Neural progenitor cell (in vitro differentiated cells): Measurements from ENCODE around the gene PKP2. TPM values are rescaled to one million over a fixed set of nuclear protein-coding genes. Genes with fewer than 3 reads are reported as not detected.

Experiments
- DNase-seq: peaks from one replicate; pipeline ENCODE4 v3.0.0-alpha.2; 2016; ENCODE audit warnings: low spot score
- H2AFZ ChIP-seq: fragments of 200-600 bp; sonication (generic); replicated peaks from 2 replicates; pipeline ENCODE4 v1.6.1; 2016; ENCODE audit warnings: antibody characterized with exemption
- H3F3A ChIP-seq: fragments of 200-600 bp; sonication (generic); 2 replicates; pipeline ENCODE4 v1.6.1; 2016; ENCODE audit warnings: antibody characterized with exemption, low read depth
- H3K27ac ChIP-seq: fragments of 200-600 bp; sonication (generic); 2 replicates; pipeline ENCODE4 v1.5.1; 2016; ENCODE audit warnings: mild to moderate bottlenecking
- H3K27me3 ChIP-seq: fragments of 200-600 bp; sonication (generic); 2 replicates; pipeline ENCODE4 v1.6.1; 2016; ENCODE audit warnings: mild to moderate bottlenecking, moderate library complexity
- H3K36me3 ChIP-seq: fragments of 200-600 bp; sonication (generic); 2 replicates; pipeline ENCODE4 v1.5.1; 2016
- H3K4me1 ChIP-seq: fragments of 200-600 bp; sonication (generic); 2 replicates; pipeline ENCODE4 v1.6.1; 2016; ENCODE audit warnings: mixed run types
- H3K4me2 ChIP-seq: fragments of 200-600 bp; sonication (generic); 2 replicates; pipeline ENCODE4 v1.6.1; 2016
- H3K4me3 ChIP-seq: fragments of 200-600 bp; sonication (generic); 2 replicates; pipeline ENCODE4 v1.5.1; 2016
- H3K79me2 ChIP-seq: fragments of 200-600 bp; sonication (generic); 2 replicates; pipeline ENCODE4 v1.6.1; 2016; ENCODE audit warnings: low read depth
- H3K9ac ChIP-seq: fragments of 200-600 bp; sonication (generic); 2 replicates; pipeline ENCODE4 v1.6.1; 2016
- H3K9me3 ChIP-seq: fragments of 200-600 bp; sonication (generic); 2 replicates; pipeline ENCODE4 v1.5.1; 2016; ENCODE audit warnings: low read depth
- H4K20me1 ChIP-seq: fragments of 200-600 bp; sonication (generic); 2 replicates; pipeline ENCODE4 v1.6.1; 2016; ENCODE audit warnings: low read depth
- H3K27ac Mint-ChIP-seq: 3 replicates; pipeline ENCODE4 v1.8.0; 2021; ENCODE audit warnings: mixed read lengths
- H3K27me3 Mint-ChIP-seq: 2 replicates; pipeline ENCODE4 v1.8.0; 2022; ENCODE audit warnings: low read depth, mild to moderate bottlenecking, inconsistent platforms, moderate library complexity, mixed read lengths; ENCODE audit not compliant: insufficient read depth
- H3K36me3 Mint-ChIP-seq: 3 replicates; pipeline ENCODE4 v1.8.0; 2021; ENCODE audit warnings: mixed read lengths
- H3K4me1 Mint-ChIP-seq: 3 replicates; pipeline ENCODE4 v1.8.0; 2021; ENCODE audit warnings: mixed read lengths
- H3K4me3 Mint-ChIP-seq: 3 replicates; pipeline ENCODE4 v1.8.0; 2021; ENCODE audit warnings: mild to moderate bottlenecking, moderate library complexity, mixed read lengths
- H3K9me3 Mint-ChIP-seq: 3 replicates; pipeline ENCODE4 v1.8.0; 2020; ENCODE audit warnings: mixed read lengths
- CTCF ChIP-seq: fragments of 200-600 bp; sonication (generic); IDR thresholded peaks from 2 replicates; pipeline ENCODE4 v1.5.1; 2017; ENCODE audit warnings: antibody characterized with exemption, mild to moderate bottlenecking
- EZH2 ChIP-seq: fragments of 200-600 bp; sonication (generic); IDR thresholded peaks from 2 replicates; pipeline ENCODE4 v1.6.1; 2017; ENCODE audit warnings: antibody characterized with exemption, mild to moderate bottlenecking, moderate library complexity
- EZH2phosphoT487 ChIP-seq: fragments of 200-600 bp; sonication (generic); IDR thresholded peaks from 2 replicates; pipeline ENCODE4 v1.6.1; 2017; ENCODE audit warnings: antibody characterized with exemption
- total RNA-seq: library from RNA; depleted of rRNA; stranded (reverse); fragments of >200 nt; gene quantifications from 2 replicates; pipeline ENCODE4 v1.2.3, GENCODE V29; 2015; ENCODE audit warnings: low replicate concordance

PKP2 gene
- total RNA-seq, 1 donor from 2014 or later: 10.6 TPM

GRCh38 chr12:32754111-32754510 lies 142.5 kb downstream of the PKP2 start:
- H3K36me3 Mint-ChIP-seq: peaks cover 17% of the 10 kb centered on the region
- H3K4me2 ChIP-seq: peak overlapping the region; percentile 96
- peaks cover 30% of the 10 kb centered on the region for H3K79me2 ChIP-seq
- H3K4me1 Mint-ChIP-seq: peaks cover 17% of the 10 kb centered on the region
- no peak overlapping the region for H3K9ac ChIP-seq
- H3K4me3 ChIP-seq: peak overlapping the region; percentile 91
- no peaks in the 10 kb centered on the region for H3K9me3 ChIP-seq
- H4K20me1 ChIP-seq: peaks cover 3% of the 10 kb centered on the region
- H2AFZ ChIP-seq: no peak overlapping the region
- peak overlapping the region; percentile 83 for H3K4me3 Mint-ChIP-seq
- no peaks in the 10 kb centered on the region for H3K27me3 ChIP-seq
- peaks cover 17% of the 10 kb centered on the region for H3K4me1 ChIP-seq
- TF ChIP-seq EZH2: no peak
- no peak for TF ChIP-seq EZH2phosphoT487
- no peak for TF ChIP-seq CTCF
- H3K27ac ChIP-seq: no peak overlapping the region
- peak overlapping the region; percentile 50 for H3K27ac Mint-ChIP-seq
- DNase-seq: no peak
- H3K27me3 Mint-ChIP-seq: peaks cover 2% of the 10 kb centered on the region
- H3K9me3 Mint-ChIP-seq: no peaks in the 10 kb centered on the region
- peaks cover 25% of the 10 kb centered on the region for H3F3A ChIP-seq
- H3K36me3 ChIP-seq: peaks cover 16% of the 10 kb centered on the region

- Histone ChIP-seq H4K20me1 (peaks cover 3% of the 10 kb centered on the region), H3K36me3 (peaks cover 16% of the 10 kb centered on the region), H2AFZ (no peak overlapping the region), H3F3A (peaks cover 29% of the 10 kb centered on the region), H3K4me1 (peaks cover 17% of the 10 kb centered on the region), H3K79me2 (peaks cover 30% of the 10 kb centered on the region), H3K9me3 (no peaks in the 10 kb centered on the region), H3K27ac (no peak overlapping the region), H3K27me3 (no peaks in the 10 kb centered on the region), H3K4me3 (peak overlapping the region; percentile 91), H3K9ac (no peak overlapping the region), H3K4me2 (peak overlapping the region; percentile 96)
- Mint-ChIP-seq H3K4me3 (peak overlapping the region; percentile 83), H3K36me3 (peaks cover 17% of the 10 kb centered on the region), H3K27me3 (peaks cover 2% of the 10 kb centered on the region), H3K9me3 (no peaks in the 10 kb centered on the region), H3K4me1 (peaks cover 17% of the 10 kb centered on the region), H3K27ac (no peak overlapping the region)
- DNase-seq: no peak
- TF ChIP-seq CTCF (no peak), EZH2phosphoT487 (no peak), EZH2 (no peak)
Observed at GRCh38 chr12:32753605-32754004, 143.0 kb downstream of the PKP2 start.

- H3K36me3 ChIP-seq: peaks cover 36% of the 10 kb centered on the region
- H3K36me3 Mint-ChIP-seq: peaks cover 26% of the 10 kb centered on the region
Observed at GRCh38 chr12:32743264-32743663, 153.3 kb downstream of the PKP2 start.

More at GRCh38 chr12:32743264-32743663, 153.3 kb downstream of the PKP2 start:
- Mint-ChIP-seq H3K27me3 (no peaks in the 10 kb centered on the region), H3K27ac (no peak overlapping the region), H3K9me3 (no peaks in the 10 kb centered on the region), H3K4me1 (no peaks in the 10 kb centered on the region), H3K4me3 (no peak overlapping the region)
- Histone ChIP-seq H3K9me3 (no peaks in the 10 kb centered on the region), H3K27ac (no peak overlapping the region), H3K4me1 (peaks cover 6% of the 10 kb centered on the region), H2AFZ (no peak overlapping the region), H3F3A (peaks cover 21% of the 10 kb centered on the region), H3K27me3 (no peaks in the 10 kb centered on the region), H3K79me2 (no peaks in the 10 kb centered on the region), H3K9ac (no peak overlapping the region), H3K4me2 (no peak overlapping the region), H4K20me1 (peaks cover 9% of the 10 kb centered on the region), H3K4me3 (no peak overlapping the region)
- no peak for DNase-seq
- TF ChIP-seq EZH2 (no peak), EZH2phosphoT487 (no peak), CTCF (no peak)
